Activated CD8-positive, alpha-beta memory T cell treated with anti-CD3 and anti-CD28 coated beads, Interleukin-2, amount 50 U/mL, for 24 hours (primary cell): ENCODE data around the gene TPM3.
"Not testable (repeated sequence)": the region's sequence is repeated elsewhere in the genome, so short reads cannot be mapped to it uniquely, and the experiment has no call there.

Experiments used
- DNase-seq: peaks from one replicate; pipeline ENCODE4 v3.0.0-alpha.2; 2020; ENCODE audit errors: extremely low read depth

Gene TPM3

DNA sequence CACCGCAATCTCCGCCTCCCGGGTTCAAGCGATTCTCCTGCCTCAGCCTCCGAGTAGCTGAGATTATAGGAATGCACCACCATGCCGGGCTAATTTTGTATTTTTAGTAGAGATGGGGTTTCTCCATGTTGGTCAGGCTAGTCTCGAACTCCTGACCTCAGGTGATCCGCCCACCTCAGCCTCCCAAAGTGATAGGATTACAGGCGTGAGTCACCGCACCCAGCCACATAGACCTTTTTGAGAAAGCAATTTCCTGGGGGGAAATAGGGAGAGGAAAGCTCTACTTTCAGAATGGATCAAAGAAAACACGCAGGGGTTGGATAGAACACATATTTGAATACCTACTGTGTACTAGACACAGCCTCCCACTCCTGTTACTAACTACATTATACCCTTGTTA, 13.9 kb upstream of the TPM3 start:
- DNase-seq, result not testable (repeated sequence)

DNA sequence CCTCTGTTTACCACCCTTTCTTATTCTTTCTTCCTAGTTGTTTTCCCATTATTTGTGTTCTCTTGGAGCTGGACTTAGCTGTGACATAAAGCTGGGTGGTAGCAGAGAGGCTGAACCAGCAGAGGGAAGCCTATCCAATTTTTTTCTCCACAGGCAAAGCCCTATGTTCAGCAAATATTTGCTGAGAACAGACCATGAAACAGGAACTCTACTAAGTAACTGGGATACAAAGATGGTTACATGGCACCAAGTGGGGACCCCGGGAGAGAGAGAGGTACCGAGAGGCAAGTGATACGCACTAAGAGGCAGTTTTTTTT, 7.6 kb upstream of the TPM3 start:
- no peak for DNase-seq

DNA sequence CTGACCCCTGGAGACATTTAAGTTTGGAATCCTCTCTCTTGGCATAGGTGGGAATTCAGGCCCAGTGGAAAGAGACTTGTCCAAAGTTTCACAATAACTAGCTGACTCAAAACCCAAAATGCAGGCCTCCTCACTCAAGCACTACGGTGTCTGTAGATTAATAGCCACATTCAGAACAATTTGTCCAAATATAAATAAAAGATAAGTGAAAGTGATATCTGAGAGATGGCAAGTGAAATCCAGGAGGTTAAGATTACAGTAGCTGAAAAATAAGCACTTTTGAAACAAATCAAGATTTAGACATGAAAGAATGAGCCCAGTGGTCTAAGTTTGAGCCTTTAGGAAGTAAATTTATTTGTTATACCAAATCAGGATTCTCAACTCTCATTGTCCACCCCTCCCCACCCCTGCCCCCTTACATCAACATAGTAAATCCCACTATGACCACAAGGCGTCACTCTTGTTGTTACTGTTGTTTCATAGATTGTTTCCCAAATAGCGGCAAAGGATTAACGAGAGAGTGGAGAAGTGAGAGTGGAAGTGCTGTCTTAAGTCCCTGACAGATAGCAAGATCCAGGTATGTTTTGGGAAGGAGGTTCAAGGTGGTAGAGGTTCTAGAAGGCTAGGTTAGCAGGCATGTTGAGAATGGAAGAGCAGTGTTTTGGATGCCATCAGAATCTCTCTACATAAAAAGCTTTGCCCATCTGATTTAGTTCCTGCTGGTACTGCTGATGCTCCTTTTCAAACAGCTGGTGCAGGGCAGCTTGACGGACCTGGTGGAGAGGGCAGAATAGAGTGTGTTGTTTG, 7.1 kb upstream of the TPM3 start:
- no peak for DNase-seq

DNA sequence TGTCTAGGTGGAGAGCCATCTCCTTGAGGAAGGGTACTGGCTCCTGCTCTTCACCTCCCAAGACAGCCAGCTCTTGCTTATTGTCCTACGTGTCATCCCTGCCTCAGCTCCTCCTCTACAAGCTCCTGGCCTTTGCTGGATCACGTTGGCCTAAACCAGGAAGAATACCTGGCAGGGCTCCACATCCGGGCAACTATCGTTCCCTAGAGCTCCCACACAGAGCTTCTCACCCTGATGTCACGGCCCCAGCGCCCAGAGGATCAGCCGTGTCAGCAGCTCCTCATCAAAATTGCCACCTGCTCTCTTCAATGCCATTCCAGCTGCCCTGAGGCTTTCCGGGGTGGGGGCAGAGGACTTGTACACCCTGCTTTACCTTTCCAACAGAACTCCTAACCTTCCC, 1.9 kb upstream of the TPM3 start:
- DNase-seq, result no peak

DNA sequence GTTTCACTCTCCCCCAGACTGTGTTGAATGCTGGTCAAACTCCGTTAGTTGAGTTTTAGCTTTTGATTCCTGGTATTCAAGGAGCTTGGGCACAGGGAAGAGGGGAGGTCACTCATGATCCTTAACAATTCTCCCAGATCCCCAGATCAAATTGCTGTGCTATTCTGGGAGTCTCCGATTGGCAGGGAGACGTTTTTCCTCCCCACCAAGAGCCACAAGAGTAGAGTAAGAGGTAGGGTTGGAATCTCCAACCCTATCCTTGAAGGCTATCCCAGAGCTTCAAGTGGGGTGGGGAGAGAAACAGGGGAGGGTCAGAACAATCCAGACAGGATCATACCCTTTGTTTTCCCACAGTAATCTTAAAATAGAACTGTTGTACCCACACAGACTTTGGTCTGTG, 576 bp upstream of the TPM3 start:
- no peak for DNase-seq

DNA sequence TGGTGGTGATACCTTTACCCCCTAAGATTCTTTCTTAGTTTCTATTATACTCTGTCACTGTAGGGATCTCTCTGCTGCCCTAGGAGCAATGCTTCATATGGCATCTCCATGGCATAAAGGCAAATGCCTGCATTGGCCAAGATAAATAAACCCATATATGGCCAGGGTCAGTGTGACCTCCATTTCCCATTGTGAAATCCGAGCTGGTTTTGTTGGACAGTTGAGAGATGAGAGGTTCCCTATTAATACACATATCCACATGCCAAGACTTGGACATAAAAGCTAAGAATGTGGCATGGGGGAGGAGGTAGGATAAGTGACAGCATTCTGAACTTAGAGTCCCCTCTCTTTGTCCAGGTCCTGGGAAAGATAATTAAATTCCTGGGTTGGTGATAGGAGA, 1.4 kb downstream of the TPM3 start:
- no peak for DNase-seq

DNA sequence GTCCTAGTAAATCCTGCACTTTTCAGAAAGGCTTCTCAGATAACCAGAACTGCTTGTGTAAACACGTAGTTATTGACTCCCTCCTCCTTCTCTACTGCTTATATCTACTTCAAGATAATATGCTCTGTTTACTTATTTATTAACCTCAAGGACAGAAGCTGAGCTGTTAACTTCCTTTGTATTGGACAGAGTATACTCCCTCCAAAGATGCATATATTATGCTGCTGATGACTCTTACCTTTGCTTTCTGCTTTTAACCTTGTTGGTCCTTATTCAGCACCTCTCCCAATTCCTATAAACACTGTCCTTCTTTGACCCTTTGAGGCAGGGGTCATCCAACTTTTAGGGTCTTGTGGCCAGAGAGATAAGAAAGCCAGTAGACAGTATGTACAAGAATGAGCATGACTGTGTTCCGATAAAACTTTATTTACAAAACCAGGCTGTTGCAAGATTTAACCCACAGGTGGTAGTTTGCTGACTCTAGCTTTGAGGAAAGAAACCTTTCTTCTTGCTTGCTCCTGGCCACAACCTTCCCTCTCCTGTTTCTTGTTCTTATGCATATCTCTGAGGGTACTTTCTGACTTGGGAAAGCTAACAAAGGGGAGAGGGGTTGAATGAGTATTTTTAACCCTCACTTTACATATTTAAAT, 4.9 kb downstream of the TPM3 start:
- DNase-seq, result no peak

DNA sequence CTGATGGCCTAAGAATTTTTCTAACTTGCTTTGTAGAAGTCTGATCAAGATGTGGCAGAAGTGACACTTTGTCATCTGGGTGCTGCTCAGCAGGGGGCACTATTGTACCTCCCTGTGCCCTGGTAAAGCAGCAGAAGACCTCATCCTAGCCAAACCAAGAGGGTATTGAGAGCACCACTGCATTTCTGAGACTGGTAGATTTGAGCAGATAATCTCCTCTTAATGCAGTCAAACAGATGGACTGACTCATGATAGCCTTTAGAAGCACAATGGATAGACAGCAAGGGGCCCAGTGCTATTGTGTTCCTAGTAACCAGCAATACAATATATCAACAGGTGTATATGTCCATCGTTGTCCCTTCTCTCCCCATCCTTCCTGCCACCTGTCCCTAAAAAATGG, 5.7 kb downstream of the TPM3 start:
- peak; percentile 27 for DNase-seq

DNA sequence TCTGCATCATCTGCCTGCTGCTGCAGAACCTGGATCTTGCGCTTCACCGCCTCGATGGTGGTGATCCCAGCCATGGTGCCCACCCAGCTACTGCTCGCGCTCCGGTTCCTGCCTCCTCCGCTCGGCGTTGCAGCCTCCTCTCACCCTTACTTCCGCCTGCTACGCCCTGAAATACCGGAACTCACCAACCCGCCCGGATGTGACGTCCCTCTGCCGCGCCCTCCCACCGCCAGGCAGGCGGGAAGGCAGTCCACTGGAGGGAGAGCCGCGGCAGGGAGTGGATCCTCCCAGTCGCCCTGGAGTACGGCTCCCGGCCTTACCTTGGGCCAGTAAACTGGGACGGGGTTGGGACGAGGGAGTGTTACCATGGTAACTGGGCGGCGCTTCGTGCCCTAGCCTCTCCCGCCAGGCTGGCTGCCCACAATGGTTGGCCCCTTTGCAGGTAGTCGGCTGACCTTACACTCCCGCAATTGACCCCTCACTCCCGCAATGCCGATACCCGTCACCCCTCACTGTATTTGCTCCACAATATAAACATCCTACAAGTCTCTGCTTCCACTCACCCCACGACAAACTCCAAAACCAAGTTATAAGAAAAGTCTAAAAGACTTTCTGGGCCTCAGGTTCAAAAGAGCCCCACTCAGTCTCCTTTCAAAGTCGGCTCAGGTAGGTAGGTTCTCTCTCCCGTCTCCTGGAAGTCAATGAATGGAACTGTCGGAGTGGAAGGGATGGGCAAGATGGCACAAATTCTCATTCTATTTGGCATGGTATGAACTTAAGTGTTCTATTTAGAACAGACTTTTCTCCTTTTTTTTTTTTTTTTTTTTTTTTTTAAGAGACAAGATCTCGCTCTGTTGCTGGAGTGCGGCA, 8.6 kb downstream of the TPM3 start:
- peak; percentile 92 for DNase-seq

DNA sequence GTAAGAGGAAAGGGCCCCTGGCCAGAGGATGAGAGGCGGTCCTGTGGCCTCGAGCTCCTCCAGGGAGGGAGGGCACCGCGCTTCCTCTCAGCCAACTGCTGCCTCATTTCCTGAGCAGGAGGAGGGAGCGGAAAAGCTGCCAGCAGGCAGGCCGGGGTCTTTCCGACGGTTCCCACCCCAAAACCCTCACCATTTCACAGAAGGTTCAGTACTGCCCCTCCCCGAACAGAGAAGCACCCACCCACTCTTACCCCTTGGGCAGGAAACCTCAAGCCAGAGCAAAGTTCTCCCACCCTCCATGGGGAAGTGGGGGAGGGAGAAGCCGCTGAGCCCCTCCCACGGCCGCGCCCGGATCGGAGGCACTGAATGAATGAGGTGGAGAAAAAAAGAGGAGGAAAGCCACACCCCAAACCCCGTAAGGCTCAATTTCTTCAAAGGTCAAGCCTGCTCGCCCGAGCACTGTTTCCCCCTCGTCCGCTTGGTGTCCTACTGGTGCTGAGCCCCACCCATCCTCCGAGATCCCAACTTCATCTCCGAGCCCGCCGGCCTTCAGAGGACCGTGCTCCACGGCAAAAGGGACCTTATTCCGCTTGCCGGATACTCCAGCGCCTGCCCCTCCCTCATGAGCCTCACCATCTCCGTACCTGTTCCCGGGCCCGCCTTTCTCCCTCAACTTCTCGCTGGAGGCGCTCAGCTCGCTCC, 9.4 kb downstream of the TPM3 start:
- peak; percentile 68 for DNase-seq

DNA sequence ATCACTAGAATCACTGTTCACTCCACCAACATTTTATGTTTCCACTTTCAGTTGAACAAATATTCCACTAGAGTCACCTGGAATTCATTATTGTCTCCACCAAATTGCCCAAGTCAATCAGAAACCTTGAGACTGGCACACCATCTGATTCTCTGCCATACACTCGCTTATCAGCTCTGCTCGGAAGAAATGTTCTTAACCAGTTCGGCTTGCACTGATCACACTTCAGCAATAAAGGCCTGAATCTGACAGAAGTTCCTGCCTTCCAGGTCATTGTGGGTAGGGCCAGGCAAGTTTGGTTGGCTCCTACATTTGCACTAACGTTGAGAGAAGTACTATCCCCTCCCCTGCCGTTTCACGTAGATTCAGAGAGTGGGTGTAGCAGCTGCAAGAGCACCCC, 10.0 kb downstream of the TPM3 start:
- no peak for DNase-seq

DNA sequence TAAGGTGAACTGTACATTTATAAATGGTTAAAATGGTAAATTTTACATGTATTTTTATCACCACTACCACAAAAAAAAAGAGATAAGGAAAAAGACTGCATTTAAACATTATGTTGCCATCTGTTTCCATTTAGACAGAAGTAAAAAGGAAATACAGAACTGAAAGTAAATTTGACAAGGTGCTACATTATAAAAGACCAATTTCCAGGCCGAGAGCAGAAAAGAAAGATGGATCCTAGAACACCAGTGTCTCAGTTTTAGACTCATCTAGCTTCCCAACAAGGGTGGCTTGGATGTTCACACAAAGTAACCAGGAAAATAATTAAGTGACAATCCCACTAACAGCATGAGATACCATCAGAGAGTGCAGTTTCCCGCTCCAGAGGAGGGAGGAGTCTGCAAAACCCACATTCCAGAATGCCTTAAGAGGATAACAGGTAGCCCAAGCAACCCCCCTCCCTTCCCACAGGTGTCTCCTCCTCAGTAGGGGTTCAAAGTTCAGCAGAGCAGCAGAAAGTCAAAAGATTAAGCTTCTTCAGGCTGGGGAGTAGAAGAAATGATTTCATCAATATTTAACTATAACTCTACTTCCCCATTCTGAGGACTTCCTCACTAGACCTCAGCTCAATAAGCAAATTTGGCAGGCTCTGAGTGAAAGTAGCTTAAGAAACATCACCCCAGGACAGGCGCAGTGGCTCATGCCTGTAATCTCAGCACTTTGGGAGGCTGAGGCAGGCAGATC, 11.8 kb downstream of the TPM3 start:
- no peak for DNase-seq

DNA sequence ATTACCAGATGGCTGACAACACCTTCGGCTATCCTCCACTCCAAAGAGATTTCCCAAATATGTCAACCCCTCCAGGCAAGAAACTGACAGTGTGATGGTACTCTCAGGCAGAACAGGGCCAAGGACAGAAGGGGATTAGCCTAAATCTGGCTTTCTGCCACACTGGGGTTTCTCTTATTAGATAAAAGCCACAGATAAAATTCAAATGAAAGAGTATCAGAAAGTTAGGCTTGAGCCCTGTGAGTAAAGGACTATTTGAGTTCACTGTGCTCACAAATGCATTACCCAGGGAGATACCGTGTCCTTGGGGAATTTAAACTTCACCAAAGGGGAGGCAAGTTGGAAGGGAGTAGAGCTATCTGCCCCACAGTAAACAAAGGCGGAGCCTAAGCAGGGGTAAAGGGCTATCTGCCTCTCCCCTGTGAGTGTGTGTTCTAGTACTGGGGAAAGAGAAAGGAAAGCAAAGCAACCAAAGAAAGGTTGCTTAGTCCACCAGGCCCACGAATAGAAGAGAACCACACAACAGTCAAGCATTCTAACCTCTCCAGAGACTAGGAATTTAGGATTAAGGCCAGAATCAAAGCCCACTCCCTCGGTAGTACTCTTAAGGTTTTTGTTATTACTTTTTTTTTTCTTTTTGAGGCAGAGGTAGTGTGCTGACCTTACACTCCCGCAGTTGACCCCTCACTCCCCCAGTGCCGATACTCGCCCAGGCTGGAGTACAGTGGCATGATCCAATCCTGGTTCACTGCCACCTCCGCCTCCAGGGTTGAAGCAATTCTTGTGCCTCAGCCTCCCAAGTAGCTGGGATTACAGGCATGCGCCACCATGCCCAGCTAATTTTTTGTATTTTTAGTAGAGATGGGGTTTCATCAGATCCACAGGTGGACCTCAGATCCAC, 12.7 kb downstream of the TPM3 start:
- no peak for DNase-seq

DNA sequence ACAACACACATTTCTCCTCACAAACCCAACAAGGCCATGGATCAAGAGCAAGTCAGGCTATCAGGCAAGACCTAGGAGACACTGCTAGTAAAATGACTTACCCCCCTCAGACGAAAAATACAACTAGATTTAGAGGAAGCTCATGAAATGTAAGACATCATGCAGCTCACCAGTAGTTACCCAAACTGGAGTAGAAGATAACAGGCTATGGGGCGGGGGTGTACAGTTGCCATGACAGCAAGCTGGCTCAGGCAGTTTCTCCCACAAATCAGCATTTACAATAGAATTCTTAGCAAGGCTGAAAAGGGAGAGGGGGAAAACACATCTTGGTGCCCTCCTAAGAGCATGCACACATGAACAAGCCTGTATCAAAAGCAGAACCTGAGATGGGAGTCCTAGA, 13.9 kb downstream of the TPM3 start:
- DNase-seq, result no peak

DNA sequence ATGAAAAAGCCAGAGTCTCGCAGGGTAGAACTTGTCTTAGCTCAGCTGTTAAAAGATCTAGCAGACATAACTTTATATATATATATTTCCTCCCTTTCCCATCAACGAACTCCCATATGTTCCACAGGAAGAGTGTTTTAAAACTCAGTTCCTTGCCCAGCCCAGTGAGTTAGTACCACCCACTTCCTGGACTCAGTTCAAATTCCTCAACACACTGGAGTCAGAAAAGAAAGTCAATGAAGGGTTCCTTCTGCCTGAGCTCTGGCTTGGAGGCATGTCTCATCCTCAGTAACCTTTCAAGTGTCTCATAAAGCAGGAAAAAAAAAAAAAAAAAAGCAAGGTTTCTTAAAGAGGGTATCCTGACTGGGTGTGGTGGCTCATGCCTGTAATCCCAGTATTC, 15.6 kb downstream of the TPM3 start:
- no peak for DNase-seq

DNA sequence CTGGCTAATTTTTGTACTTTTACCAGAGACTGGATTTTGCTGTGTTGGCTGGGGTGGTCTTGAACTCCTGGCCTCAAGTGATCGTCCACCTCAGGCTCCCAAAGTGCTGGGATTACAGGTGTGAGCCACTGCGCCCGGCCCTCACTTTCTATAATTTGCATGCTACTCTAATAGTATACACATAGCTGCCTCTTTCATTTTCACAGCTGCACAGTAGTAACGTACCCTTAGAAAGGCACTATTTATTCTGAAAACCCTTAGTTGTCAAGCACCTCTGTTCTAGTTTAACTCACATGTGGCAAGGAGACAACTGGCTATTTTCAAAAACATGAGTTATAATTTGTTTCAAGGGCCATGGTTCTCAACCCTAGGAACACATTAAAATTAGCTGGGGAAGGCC, 17.2 kb downstream of the TPM3 start:
- DNase-seq, result no peak

DNA sequence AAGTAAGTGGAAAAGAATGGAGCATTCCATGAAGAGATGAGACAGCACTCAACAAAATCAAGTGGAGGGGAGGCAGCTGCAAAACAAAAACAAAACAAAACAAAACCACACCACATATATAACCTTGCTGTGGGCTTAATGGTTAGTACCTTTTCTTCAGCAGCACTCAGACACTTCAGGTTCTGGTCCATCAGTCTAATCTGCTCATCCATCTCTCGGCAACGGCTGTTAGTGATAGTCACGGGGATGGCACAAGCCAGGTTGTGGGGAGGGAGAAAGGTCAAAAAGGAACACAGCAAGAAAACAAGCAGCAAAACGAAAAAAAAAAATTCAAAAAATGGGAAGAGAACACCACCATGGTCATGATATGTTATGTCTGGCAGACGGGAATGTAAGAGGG, 20.0 kb downstream of the TPM3 start:
- no peak for DNase-seq

DNA sequence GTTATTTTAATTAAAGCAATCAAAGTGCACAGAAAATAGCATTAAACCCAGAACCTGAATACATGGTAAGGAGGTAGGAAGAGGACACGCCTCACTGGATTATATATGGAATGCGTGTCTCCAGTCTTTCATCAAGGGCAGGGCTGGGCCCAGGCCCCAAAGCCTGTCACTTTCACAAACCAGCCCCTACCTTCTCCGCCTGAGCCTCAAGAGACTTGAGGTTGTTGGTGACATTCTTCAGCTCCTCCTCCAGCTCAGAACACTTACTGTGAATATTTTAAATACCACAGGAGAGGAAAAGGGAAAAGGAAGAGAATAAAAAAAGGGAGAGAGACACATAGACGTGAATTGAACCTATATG, 20.7 kb downstream of the TPM3 start:
- DNase-seq, result no peak

DNA sequence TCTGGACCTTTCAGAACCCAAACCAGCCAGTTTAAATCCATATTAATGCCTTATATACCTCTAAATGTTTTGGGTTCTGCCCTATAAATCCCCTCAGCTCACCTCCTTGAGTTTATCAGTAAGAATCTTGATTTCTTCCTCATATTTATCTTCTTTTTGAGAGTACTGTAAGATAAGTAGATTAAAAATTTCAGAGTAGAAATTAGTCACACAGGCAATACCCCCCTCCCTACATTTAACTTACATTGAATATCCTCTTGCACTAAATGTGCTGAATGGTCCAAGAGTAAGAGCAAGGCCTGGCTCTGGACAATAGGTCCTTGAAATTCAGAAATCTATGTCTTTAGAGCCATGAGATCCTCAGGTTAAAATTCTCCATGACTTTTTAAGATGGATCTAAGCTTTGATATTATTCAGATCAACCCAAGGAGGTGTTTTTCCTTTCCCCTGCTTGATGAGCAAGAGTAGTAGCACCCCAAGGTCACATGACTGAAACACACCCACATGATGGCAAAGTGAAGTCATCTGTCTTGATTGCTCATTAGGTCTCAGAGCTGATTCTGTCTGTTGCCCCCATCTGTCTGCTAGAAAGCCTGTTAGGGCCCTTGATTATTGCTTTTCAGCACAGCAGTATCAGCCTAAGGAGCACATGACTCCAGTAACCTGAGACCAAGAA, 21.2 kb downstream of the TPM3 start:
- DNase-seq, result peak; percentile 41

DNA sequence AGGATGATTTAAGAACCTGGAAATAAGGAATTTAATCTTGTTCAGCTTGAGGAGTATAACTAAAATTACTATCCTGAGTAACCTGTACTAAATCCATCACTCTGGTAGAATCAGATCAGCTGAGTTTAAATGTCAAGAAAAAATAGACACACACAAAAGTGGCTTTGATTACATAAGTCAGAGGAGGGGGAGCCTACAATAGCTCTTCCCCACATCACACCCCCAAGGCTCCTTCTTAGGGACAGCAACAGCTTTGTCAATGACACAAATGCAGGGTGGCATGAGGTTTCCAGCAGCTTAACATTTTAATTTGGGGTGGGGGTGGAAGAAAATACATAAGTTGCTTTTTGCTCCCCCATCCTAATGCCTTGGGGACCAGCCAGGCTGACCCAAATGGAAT, 24.4 kb downstream of the TPM3 start:
- DNase-seq, result no peak
